ENCODE measurements around the gene MRPL58. TPM values are rescaled to one million over a fixed set of nuclear protein-coding genes. Genes with fewer than 3 reads are reported as not detected.
"Not testable (repeated sequence)": the region's sequence is repeated elsewhere in the genome, so short reads cannot be mapped to it uniquely, and the experiment has no call there.

The MRPL58 gene
- total and polyA plus RNA-seq, 4 donors = 14.7 to 55.5 (median 35.7) TPM

DNA sequence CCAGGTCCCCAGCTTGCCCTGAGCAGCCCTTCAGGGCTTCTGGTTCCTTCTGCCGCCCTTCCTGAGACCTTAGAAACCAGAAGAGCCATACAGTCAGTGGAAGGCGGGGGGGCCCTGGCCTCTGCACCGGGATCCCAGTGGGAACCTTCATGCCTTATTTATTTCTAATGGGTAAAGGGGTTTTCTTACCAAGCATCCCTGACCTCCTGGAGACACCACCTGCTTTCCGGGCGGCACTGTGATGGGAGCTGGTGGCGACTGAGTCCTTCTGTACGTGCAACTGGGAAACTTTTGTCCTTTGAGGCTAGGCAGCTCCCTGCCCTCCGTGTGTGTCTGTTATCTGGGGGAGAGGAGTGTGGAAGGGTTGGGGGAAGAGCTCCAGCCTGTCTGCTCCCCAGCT is 7.2 kb upstream of the MRPL58 start:
- ATAC-seq (ENCODE audit: insufficient read depth, low FRiP score) (no peak), DNase-seq (no peak)
- H3K27ac ChIP-seq (ENCODE audit: low read depth in 1 of 2, low read length in 1 of 2) = no peak overlapping the region
- H3K36me3 ChIP-seq (ENCODE audit: control insufficient read depth in 4 of 4, insufficient read depth in 4 of 4, low read length in 4 of 4) = peaks cover 4 to 29% (median 8%) of the 10 kb centered on the region in 4 donors
- 92 to 97% methylated on average over 8 of the region's 8 CpGs for WGBS, 2 donors
- H3K4me1 ChIP-seq (ENCODE audit: control insufficient read depth in 5 of 5, insufficient read depth in 5 of 5, low read length in 5 of 5) = no peaks in the 10 kb centered on the region
- H3K4me3 ChIP-seq = no peak overlapping the region
- no peaks in the 10 kb centered on the region for H3K9me3 ChIP-seq (ENCODE audit: control insufficient read depth in 4 of 4, insufficient read depth in 3 of 4, low read length in 3 of 4)
- TF ChIP-seq, protein P1, sequence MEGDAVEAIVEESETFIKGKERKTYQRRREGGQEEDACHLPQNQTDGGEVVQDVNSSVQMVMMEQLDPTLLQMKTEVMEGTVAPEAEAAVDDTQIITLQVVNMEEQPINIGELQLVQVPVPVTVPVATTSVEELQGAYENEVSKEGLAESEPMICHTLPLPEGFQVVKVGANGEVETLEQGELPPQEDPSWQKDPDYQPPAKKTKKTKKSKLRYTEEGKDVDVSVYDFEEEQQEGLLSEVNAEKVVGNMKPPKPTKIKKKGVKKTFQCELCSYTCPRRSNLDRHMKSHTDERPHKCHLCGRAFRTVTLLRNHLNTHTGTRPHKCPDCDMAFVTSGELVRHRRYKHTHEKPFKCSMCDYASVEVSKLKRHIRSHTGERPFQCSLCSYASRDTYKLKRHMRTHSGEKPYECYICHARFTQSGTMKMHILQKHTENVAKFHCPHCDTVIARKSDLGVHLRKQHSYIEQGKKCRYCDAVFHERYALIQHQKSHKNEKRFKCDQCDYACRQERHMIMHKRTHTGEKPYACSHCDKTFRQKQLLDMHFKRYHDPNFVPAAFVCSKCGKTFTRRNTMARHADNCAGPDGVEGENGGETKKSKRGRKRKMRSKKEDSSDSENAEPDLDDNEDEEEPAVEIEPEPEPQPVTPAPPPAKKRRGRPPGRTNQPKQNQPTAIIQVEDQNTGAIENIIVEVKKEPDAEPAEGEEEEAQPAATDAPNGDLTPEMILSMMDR (IDR thresholded peaks at IDR 0.05; ENCODE audit: control extremely low read depth, extremely low read depth) = no peak
- H3K27me3 ChIP-seq (ENCODE audit: control insufficient read depth in 3 of 3, insufficient read depth in 3 of 3, low read length in 2 of 3) = no peaks in the 10 kb centered on the region
- no peak overlapping the region for H3K9ac ChIP-seq (ENCODE audit: insufficient read depth in 1 of 2, low read length in 2 of 2)

DNA sequence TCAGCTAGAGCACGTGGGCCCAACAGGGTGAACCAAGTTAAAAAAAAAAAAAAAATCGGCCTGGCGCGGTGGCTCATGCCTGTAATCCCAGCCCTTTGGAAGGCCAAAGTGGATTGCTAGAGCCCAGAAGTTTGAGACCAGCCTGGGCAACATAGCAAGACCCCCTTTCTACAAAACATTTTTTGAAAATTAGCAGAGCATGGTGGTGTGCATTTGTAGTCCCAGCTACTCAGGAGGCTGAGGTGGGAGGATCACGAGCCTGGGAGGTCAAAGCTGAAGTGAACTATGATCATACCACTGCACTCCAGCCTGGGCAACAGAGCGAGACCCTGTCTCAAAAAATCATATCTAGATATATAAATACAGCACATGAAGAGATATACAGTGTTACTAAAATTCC is 6.4 kb upstream of the MRPL58 start:
- peaks cover 4 to 29% (median 8%) of the 10 kb centered on the region in 4 donors for H3K36me3 ChIP-seq (ENCODE audit: control insufficient read depth in 4 of 4, insufficient read depth in 4 of 4, low read length in 4 of 4)
- H3K4me1 ChIP-seq (ENCODE audit: control insufficient read depth in 5 of 5, insufficient read depth in 5 of 5, low read length in 5 of 5); H3K9ac ChIP-seq (ENCODE audit: insufficient read depth in 1 of 2, low read length in 2 of 2); DNase-seq; H3K27me3 ChIP-seq (ENCODE audit: control insufficient read depth in 3 of 3, insufficient read depth in 3 of 3, low read length in 2 of 3); H3K27ac ChIP-seq (ENCODE audit: low read depth in 1 of 2, low read length in 1 of 2); H3K9me3 ChIP-seq (ENCODE audit: control insufficient read depth in 4 of 4, insufficient read depth in 3 of 4, low read length in 3 of 4); H3K4me3 ChIP-seq; ATAC-seq (ENCODE audit: insufficient read depth, low FRiP score): not testable (repeated sequence)
- WGBS, 2 donors = 92 to 96% methylated on average over 6 of the region's 6 CpGs

DNA sequence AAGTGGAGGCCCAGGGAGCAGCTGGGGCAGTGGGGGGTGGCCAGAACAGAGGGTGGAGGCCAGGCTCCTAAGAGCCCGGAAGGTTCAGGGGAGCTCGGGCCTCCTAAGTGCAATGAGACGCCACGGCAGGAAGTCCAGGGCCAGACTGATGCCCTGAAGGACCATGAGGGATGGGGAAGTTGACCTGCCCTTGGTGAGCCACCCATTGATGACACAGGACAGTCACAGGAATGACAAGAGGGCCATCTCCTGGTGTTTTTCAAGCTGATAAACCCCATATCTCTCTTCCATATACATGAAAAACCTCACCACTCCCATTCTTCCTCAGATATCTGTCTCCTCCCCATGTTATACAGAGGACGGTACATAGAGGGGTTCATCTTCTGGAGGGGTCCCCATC is 5.8 kb upstream of the MRPL58 start:
- peaks cover 0 to 9% (median 0%) of the 10 kb centered on the region in 5 donors for H3K4me1 ChIP-seq (ENCODE audit: control insufficient read depth in 5 of 5, insufficient read depth in 5 of 5, low read length in 5 of 5)
- no peak overlapping the region for H3K9ac ChIP-seq (ENCODE audit: insufficient read depth in 1 of 2, low read length in 2 of 2)
- H3K9me3 ChIP-seq (ENCODE audit: control insufficient read depth in 4 of 4, insufficient read depth in 3 of 4, low read length in 3 of 4) = no peaks in the 10 kb centered on the region
- WGBS, 2 donors = 76 to 78% methylated on average over 5 of the region's 5 CpGs
- no peak for DNase-seq
- peaks cover 4 to 26% (median 7%) of the 10 kb centered on the region in 4 donors for H3K36me3 ChIP-seq (ENCODE audit: control insufficient read depth in 4 of 4, insufficient read depth in 4 of 4, low read length in 4 of 4)
- H3K27me3 ChIP-seq (ENCODE audit: control insufficient read depth in 3 of 3, insufficient read depth in 3 of 3, low read length in 2 of 3) = no peaks in the 10 kb centered on the region
- TF ChIP-seq, protein P1 (IDR thresholded peaks at IDR 0.05; ENCODE audit: control extremely low read depth, extremely low read depth) = no peak
- ATAC-seq (ENCODE audit: insufficient read depth, low FRiP score) = no peak
- H3K27ac ChIP-seq (ENCODE audit: low read depth in 1 of 2, low read length in 1 of 2) = no peak overlapping the region
- H3K4me3 ChIP-seq = no peak overlapping the region

DNA sequence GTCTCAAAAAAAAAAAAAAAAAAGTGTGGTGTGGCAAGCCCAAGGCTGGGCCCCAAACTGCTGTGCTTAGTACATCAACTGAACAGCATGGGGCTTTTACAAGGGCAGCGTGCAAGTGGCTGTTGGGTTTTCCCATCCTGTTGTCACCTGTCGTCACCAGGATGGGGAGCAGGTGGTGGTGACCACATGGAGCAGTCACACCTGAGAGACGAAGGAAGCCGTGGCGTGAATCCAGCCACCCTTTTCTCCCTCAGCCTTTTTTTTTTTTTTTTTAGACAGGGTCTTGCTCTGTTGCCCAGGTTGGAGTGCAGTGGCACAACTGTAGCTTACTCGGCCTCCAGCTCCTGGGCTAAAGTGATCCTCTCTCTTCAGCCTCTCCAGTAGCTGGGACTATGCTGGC is 4.1 kb upstream of the MRPL58 start:
- no peak for DNase-seq
- ATAC-seq (ENCODE audit: insufficient read depth, low FRiP score) = no peak
- TF ChIP-seq, protein P1 (IDR thresholded peaks at IDR 0.05; ENCODE audit: control extremely low read depth, extremely low read depth) = no peak
- H3K4me3 ChIP-seq = no peak overlapping the region
- H3K27me3 ChIP-seq (ENCODE audit: control insufficient read depth in 3 of 3, insufficient read depth in 3 of 3, low read length in 2 of 3) = no peaks in the 10 kb centered on the region
- H3K4me1 ChIP-seq (ENCODE audit: control insufficient read depth in 5 of 5, insufficient read depth in 5 of 5, low read length in 5 of 5) = peaks cover 0 to 17% (median 3%) of the 10 kb centered on the region in 5 donors
- no peaks in the 10 kb centered on the region for H3K9me3 ChIP-seq (ENCODE audit: control insufficient read depth in 4 of 4, insufficient read depth in 3 of 4, low read length in 3 of 4)
- H3K9ac ChIP-seq (ENCODE audit: insufficient read depth in 1 of 2, low read length in 2 of 2) = no peak overlapping the region
- H3K27ac ChIP-seq (ENCODE audit: low read depth in 1 of 2, low read length in 1 of 2) = no peak overlapping the region
- peaks cover 0 to 12% (median 1%) of the 10 kb centered on the region in 4 donors for H3K36me3 ChIP-seq (ENCODE audit: control insufficient read depth in 4 of 4, insufficient read depth in 4 of 4, low read length in 4 of 4)
- WGBS, 2 donors = 84 to 91% methylated on average over 6 of the region's 6 CpGs

All from lung (tissue), 12 donors.